Fibroblast of lung (primary cell): ENCODE results near the gene CAMTA1.

Experiments
- CTCF ChIP-seq, 2 donors: IDR thresholded peaks in 1 of 2; conservative IDR thresholded peaks in 1 of 2; 1 replicate in 1 of 2; 2 replicates in 1 of 2; pipeline ENCODE4 v1.5.1; 2011 to 2012; ENCODE audit warnings: low read length in 2 of 2, control low read depth in 1 of 2, inconsistent platforms in 1 of 2, low read depth in 1 of 2, mild to moderate bottlenecking in 1 of 2
- EZH2 ChIP-seq: IDR thresholded peaks from 2 replicates; pipeline ENCODE4 v1.5.1; 2012; ENCODE audit warnings: low read length, control low read depth, mild to moderate bottlenecking; ENCODE audit errors: missing control alignments

GRCh38 chr1:7372477-7373120 lies 587.3 kb downstream of the CAMTA1 start:
- TF ChIP-seq CTCF (conservative IDR thresholded peaks at IDR 0.05 in 1 of 2, IDR thresholded peaks at IDR 0.05 in 1 of 2; ENCODE audit: low read depth in 1 of 2, low read length in 2 of 2) (no peak), EZH2 (no peak)
